Activated CD4-positive, alpha-beta T cell treated with anti-CD3 and anti-CD28 coated beads, Interleukin-2, amount 50 U/mL, for 1 hour (primary cell): ENCODE results near the gene PPP6R2.
"Not testable (repeated sequence)": the region's sequence is repeated elsewhere in the genome, so short reads cannot be mapped to it uniquely, and the experiment has no call there.

ENCODE experiments used
- DNase-seq: peaks from one replicate; pipeline ENCODE4 v3.0.0-alpha.2; 2020

Gene PPP6R2

DNA sequence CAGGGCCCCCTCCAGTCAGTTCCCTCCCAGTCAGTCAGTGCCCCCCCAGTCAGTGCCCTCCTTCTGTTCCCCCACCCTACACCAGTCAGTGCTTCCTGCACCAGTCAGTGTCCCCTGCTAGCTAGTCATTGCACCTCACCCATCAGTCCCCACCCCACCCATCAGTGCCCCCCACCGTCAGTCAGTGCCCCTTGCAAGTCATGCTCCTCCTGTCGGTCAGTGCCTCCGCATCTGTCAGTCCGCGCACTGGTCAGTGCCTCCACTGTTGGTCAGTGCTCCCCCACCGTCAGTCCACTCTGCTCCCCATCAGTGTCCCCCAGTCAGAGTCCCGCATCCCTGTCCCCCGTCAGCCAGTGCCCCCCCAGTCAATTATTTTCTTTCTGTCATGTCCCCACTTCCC, 3.3 kb downstream of the PPP6R2 start:
- DNase-seq, result no peak

DNA sequence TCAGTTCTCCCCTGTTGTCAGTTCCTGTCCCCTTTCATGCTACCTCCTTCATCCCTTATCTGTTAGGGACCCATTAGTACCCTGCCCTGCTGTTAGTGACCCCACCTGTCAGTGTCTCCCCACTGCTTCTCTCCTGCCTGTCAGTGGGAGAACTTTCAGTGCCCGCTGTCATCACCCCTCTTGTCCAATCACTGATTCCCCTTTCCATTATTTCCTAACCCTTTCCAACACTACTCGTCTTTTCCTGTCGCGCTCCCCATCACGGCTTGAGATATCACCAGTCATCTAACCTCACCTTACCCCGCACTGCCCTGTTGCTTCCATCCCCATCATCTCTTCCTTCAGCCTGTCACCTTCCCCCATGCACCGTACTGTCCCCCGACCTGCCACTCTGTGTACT, 4.0 kb downstream of the PPP6R2 start:
- DNase-seq, result no peak

DNA sequence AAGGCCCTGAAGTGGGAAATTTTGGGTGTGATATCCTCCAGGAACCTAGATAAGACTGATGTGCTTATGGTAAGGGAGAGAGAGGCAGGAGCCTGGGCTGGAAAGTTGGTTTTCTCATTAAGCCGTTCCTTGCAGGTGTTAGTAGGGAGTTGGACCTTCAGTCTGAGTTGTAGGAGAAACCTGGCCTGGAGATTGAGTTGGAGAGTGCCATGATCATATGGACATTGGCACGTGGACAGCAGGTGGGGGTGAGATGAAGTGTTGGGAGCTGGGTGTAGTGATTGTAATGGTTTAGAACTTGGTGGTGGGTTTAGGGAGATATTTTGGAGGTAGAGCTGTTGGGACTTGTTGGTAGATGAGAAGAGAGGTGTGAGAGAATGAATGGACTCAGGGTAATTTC, 4.9 kb downstream of the PPP6R2 start:
- no peak for DNase-seq

DNA sequence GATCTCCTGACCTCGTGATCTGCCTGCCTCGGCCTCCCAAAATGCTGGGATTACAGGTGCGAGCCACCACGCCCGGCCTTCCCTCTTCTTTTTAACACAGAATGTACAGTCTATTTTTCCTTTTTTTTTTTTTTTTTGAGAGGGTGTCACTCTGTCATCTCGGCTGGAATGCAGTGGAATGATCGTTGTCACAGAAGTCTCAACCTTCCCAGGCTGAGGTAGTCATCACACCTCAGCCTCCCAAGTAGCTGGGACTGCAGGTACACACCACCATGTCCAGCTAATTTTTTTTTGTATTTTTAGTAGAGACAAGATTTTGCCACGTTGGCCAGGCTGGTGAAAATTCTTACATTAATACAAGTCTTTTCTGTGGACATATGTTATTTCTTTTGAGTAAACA, 13.1 kb downstream of the PPP6R2 start:
- DNase-seq, result no peak

DNA sequence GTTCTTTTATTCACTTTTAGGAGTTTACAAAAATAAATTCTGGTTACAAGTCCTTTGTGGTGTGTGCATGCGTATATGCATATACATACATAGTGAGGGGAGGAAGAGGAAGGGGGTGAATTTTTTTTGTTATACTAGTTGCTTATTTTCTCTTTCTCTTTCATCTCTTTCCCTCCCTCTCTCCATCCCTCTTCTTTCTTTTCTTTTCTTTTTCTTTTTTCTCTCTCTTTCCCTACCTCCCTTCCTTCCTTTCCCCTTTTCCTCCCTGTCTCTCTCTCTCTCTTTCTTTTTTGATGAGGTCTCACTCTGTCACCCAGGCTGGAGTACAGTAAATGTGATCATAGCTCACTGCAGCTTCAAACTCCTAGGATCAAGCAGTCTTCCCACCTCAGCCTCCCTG, 14.1 kb downstream of the PPP6R2 start:
- DNase-seq, result no peak

DNA sequence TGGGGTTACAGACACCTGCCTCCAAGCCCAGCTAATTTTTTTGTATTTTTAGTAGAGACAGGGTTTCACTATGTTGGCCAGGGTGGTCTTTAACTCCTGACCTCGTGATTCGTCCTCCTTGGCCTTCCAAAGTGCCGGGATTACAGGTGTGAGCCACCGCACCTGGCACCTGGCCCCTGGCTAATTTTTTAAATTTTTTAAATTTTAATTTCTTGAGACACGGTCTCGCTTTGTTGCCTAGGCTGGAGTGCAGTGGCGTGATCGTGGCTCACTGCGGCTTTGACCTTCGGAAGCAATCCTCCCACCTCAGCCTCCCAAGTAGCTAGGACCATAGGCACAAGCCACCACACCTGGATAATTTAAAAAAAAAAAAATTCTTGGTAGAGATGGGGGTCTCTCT, 14.6 kb downstream of the PPP6R2 start:
- DNase-seq, result no peak

DNA sequence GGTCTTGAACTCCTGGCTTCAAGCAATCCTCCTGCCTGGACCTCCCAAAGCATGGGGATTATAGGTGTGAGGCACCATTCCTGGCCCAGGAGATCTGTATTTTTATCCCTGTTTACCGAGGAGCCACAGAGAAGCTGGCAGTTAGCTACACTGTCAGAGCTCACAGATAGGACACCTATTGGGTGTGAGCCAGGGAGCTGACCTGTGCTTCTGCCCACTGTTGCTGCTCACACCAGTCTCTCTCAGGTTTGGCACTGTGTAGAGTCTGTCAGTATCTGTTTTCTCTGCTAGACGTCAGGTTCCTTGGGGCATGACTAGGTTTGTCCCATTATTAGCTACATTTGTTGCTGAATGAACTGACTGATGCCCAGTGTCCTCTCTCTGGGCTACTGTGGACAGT, 17.5 kb downstream of the PPP6R2 start:
- DNase-seq, result no peak

DNA sequence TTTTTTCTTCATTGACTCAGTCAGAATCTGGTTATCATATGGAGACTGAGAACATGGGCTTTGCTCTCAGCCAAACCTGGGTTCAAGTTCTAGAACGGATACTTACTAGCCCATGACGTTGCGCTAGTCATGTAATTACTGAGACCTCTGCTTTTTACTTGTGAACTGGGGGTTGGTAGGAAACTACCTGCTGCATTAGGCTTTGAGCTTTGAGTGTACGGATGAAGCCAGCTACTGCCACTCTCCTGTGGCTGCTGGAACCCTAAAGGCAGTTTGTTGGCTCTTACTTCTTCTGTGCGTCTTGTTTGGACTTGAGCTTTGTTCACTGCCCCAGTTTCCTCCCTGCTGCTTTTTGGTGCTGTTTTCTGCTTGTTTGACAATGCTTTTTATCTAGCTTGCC, 18.1 kb downstream of the PPP6R2 start:
- DNase-seq, result no peak

DNA sequence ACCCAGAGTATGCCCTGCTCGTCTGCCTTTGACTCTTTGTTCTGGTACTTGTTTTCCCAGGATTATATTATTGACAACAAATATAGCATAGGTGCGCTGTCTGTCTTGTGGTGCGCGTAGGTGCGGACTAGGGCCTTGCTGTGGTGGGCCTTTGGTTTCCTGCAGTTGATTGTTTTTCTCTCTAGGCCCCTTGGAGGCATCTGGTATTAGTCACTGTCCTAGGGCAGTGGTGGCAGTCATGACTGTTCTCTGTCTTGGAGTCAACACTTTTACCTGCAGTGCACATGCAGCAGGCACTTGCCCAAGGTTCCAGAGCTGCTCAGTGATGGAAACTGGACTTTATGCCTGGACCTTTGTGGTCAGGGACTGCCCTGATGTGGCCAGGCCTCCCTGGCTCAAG, 18.6 kb downstream of the PPP6R2 start:
- DNase-seq, result no peak

DNA sequence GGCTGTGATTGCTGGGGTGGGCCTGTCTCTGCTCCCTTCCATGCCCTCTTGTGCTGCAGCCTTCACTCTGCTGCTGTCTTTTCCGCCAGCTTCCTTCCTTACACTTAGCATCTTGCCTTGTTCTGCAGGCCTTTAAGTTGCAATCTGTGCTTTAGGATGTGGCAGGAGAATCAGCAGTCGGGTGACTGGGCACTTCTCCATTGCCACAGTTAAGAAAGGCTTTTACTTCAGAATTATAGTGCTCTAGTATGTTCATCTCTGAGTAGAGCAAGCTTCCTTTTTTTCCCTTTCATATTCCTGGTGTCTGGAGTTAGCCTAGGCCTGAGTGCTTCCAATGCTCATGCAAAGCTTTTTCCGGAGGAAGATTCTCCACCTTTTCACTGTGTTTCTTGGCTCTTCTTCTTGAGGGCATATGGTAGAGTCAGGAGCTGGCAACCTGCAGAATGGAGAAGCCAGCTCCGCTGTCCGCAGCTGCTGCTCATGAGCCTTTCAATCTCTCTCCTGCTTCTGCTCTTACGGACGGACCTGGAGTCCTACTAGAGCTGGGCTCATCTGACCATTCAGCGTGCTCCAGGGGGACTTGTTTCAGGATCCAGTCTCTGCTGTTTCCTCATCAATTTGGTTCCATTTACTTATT, 20.2 kb downstream of the PPP6R2 start:
- DNase-seq, result no peak

DNA sequence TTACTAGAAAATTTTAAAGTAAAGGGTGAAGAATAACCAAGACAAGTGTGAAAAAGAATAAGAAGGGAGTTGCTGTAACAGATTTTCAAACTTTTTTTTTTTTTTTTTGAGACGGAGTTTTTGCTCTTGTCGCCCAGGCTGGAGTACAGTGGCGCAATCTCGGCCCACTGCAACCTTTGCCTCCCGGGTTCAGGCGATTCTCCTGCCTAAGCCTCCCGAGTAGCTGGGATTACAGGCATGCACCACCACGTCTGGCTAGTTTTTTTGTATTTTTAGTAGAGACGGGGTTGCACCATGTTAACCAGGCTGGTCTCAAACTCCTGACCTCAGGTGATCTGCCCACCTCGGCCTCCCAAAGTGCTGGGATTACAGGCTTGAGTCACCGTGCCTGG, 20.7 kb downstream of the PPP6R2 start:
- DNase-seq, result not testable (repeated sequence)

DNA sequence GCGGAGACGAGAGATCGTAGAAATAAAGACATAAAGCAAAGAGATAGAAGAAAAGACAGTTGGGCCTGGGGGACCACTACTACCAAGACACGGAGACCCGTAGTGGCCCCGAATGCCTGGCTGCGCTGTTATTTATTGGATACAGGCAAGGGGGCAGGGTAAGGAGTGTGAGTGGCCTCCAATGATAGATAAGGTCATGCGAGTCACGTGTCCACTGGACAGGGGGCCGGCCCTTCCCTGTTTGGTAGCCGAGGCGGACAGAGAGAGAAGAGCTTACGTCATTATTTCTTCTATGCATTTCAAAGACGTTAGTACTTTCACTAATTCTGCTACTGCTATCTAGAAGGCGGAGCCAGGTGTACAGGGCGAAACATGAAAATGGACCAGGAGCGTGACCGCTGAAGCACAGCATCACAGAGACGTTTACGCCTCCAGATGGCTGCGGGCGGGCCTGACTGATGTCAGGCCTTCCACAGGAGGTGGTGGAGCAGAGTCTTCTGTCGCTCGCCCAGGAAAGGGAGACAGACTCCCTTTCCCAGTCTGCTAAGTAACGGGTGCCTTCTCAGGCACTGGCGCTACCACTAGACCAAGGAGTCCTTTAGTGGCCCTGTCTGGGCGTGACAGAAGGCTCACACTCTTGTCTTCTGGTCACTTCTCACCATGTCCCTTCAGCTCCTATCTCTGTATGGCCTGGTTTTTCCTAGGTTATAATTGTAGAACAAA, 24.8 kb downstream of the PPP6R2 start:
- no peak for DNase-seq

DNA sequence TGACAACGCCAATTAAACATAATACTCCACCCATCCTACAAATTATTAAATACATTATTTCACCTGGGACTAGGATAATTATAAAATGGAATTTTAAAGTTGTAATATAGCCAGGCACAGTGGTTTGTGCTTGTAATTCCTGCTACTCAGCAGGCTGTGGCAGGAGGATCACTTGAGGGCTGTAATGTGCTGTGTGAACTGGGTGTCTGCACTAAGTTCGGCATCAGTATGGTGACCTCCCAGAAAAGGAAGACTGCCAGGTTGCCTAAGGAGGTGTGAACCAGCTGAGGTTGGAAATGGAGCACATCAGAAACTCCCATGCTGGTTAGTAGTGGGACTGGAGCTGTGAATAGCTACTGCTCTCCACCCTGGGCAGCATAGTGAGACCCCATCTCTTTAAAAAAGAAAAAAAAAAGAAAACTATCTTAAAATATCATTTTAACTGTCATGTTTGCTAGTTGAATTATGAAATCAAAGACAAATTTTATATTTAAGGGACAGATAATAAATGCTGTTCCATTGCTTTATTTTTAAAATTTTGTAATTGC, 28.0 kb downstream of the PPP6R2 start:
- DNase-seq, result no peak

DNA sequence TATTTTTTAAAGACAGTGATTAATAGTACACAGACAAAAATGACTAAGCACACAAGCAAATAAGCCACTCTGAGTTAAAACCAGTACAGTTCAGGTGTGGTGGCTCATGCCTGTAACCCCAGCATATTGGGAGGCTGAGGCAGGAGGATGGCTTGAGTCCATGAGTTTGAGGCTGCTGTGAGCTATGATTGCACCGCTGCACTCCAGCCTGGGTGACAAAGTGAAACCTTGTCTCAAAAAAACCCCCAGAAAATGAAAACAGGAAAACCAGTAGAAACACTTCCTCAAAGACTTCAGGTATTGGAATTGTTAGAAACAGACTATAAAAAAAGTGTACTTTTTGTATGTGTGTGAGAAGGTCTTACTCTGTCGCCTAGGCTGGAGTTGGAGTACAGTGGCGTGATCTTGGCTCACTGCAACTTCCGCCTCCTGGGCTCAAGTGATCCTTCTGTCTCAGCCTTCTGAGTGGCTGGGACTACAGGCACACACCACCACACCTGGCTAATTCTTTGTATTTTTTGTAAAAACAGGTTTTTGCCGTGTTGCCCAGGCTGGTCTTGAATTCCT, 33.0 kb downstream of the PPP6R2 start:
- DNase-seq, result no peak

DNA sequence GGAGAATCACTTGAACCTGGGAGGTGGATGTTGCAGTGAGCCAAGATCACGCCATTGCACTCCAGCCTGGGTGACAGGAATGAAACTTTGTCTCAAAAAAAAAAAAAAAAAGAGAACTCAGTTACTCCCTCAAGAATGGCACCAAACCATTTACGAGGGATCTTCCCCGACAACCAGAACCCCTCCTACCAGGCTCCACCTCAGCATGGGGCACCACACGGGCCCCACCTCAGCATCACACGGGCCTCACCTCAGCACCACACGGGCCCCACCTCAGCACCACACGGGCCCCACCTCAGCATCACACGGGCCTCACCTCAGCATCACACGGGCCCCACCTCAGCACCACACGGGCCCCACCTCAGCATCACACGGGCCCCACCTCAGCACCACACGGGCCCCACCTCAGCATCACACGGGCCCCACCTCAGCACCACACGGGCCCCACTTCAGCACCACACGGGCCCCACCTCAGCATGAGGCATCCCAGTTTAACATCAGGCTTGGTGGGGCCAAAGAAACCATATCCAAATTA, 38.0 kb downstream of the PPP6R2 start:
- DNase-seq, result not testable (repeated sequence)

DNA sequence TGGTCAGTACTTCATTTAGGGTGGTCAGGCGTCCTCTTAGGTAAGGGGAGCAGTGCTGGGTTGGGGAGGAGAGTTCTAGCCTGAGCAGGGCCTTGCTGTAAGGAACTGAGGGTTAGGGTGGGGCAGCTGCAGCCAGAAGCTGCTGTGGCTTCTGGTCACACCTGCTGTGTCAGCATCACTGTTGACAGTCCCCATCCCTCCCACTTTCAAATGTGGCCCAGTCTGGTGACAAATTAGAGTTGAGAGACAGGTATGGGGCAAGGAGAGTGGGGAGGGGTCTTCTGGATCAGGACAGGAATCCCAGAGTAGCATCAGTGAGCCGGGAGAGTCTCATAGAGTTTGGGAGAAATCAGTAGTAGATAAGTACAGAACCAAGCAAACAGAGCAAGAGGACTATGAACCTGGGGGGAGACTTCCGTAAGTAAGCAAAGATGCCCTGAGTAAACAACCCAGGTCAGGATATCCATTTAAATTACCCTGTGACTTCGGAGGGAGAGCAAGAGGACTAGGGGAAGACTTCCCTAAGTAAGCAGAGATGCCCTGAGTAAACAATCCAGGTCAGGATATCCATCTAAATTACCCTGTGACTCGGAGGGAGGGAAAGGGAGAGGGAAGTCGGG, 53.7 kb downstream of the PPP6R2 start:
- no peak for DNase-seq

DNA sequence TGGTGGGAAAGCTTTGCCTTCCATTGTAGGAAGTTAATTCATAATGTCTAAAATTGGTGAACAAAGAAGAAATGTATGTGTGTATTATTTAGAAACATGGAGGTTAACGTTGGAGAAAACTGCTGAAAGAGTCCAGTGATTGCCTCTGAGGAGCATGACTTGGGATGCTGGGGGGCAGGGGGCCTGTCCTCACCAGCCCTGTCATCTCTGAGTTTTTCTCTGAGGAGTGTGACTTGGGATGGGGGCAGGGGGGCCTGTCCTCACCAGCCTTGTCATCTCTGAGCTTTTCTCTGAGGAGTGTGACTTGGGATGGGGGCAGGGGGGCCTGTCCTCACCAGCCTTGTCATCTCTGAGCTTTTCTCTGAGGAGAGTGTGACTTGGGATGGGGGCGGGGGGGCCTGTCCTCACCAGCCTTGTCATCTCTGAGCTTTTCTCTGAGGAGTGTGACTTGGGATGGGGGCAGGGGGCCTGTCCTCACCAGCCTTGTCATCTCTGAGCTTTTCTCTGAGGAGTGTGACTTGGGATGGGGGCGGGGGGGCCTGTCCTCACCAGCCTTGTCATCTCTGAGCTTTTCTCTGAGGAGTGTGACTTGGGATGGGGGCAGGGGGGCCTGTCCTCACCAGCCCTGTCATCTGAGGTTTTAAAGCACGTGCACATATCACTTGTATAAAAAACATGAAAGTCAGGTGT, 54.4 kb downstream of the PPP6R2 start:
- not testable (repeated sequence) for DNase-seq

DNA sequence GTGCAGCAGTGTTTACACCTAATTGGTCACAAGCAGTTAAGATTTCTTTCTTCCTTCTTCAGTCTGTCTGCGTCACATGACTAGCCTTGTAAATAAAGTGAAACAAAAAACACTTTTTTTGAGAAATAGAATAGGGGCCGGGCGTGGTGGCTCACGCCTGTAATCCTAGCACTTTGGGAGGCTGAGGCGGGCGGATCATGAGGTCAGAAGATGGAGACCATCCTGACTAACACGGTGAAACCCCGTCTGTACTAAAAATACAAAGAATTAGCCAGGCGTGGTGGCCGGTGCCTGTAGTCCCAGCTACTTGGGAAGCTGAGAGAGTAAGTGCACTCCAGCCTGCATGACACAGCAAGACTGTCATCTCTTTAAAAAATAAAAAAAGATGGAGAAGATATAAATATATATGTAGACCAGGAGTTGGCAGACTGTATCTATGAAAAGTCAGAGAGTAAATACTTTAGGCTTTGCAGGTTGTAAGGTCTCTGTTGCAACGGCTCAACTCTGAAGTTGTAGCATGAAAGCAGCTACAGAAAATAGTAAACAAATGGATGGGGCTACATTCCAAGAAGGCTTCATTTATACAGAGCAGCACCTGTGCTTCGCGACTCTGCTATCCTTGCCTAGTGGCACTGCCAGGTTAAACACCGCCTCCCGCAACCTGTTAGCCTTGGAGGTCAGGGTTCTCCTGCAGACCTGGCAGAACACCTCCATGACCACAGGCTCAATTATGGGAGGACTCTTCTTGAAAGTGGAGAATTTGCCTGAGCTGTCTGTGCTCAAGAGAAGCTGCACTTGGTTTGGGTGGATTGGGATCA, 55.9 kb downstream of the PPP6R2 start:
- DNase-seq, result no peak

DNA sequence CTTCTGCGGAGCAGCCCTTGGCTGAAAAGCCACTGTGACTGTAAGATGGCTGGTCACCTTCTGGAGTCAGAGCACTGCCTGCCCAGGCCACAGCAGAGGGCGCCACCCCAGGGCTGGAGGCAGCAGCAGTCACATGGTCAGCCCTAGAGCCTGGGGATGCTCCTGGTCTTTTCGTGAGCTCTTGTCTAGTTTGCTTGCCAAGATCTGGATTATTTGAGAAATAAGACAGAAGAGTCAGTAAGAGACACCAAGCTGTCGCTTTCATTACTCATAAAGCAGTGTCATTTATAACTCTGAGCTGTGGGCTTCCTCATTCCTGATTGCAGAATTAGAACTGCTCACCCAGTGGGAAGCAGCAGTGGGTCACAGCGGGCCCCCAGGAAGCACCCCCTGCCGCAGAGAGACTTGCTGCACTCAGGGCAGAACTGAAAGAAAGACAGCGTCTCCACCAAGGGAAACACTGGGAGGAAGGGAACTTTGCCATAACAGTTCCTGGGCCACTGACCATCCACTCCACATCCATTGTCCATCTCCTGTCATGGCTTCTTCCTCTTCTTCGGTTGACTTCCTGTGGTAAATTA, 56.7 kb downstream of the PPP6R2 start:
- peak; percentile 8 for DNase-seq

DNA sequence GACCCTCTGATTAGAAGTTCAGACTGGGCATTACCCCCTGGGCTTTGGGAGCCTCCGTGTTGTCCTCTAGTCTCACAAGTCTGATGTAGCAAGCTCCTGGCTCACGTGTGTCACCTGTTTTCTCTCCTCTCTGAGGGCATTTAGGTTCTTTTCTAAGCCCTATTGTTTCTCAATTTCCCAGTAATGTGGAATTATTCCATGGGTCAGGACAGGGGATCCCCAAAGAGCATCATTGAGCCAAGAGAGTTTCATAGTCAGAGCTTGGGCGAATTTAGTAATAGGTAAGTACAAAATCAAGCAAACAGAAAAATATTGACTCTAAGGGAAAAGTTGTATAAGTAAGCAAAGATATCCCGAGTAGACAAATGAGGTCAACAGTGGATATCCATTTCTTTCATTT, 57.3 kb downstream of the PPP6R2 start:
- no peak for DNase-seq

DNA sequence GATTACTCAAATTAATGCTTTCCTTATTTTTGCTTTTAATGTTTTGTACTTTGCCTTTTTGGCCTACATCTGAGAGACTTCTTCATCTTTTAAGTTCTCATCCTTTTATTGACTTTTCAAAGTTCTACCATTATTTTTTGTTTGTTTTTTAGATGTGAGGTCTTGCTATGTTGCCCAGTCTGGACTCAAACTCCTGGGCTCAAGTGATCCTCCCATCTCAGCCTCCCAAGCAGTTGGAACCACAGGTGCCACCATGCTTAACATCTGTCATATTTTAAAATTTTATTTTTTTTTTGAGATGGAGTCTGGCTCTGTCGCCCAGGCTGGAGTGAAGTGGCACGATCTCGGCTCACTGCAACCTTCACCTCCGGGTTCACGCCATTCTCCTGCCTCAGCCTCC, 57.8 kb downstream of the PPP6R2 start:
- DNase-seq, result no peak

DNA sequence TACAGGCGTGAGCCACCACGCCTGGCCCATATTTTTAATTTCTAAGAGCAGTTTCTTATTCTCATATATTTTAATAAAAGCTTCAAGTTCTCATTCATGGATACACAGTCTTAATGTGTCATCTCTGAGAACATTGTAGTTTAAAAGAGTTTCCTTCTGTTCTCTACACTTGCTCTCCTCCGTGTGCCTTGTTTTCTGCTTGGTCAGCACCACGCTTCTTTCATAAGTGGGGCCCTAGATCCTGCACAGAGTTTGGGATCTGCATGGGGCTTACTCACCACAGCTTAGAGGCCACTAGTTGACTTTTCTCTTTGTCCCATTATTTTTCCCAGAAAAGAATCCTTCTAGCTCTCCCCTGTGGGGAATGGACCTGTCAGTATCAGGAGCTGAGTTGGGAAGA, 58.8 kb downstream of the PPP6R2 start:
- no peak for DNase-seq
